Ecto neural progenitor cell (in vitro differentiated cells): ENCODE measurements around the gene FHIT.

Experiments
- DNase-seq: peaks from one replicate; pipeline ENCODE4 v3.0.0-alpha.2; 2018; ENCODE audit warnings: low spot score

The FHIT gene

DNA sequence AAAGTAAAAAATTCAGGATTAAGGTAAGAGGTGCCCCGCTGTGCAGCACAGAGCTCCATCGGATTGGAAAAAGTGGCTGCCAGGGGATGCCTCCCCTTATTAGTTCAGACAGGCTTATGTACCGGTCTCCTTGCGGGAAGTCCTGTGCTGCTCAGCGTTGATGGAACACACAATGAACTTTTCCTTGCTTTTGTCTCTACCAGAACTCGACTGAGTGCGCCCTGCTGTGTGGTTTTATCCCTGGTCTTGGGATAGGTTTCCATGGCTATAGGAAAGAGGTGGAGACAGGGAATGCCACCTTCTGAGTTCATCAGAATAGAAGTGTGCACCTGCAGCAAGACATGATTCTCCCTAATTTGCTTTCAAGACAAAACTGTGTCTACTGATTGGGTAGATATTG lies 1455.5 kb downstream of the FHIT start:
- no peak for DNase-seq

DNA sequence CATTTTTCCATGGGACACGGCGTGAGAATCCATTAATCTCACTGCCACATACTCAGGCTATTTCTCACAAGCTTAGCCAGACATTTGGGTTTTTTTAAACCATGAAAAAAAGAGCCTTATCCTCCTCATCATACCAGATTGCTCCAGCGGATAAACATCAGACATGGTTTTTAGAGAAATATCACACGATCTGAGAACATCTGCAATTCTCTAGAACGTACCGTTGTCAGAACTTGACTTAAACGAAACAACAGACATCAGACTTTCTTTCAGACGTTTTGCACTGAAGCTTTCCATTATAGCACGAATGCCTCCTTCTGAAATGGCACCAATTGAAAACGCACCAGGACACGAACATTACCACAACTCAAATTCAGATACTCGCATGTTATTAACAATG lies 1457.3 kb downstream of the FHIT start:
- no peak for DNase-seq

DNA sequence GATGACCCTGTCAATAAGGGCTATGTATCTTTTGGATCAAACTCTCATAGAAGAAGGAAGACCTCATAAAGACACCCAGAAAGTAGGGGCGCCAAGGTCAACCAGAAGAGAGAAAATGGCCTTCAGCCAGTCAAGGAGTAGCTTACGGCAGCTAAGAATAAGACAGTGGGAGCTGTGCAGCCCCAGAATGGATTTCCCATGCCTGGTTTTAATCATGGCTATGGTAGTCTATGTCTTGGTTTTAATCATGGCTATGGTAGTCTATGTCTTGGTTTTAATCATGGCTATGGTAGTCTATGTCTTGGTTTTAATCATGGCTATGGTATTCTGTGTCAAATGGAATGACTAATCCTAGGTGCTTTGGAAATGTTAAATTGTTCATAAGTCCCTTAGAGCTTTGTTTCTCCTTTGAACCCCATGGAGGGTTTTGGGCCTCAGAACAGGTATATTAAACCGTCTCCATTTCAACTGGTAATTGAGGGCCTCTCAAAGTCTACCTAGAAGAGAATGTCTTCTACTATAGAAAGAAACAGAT lies 1459.4 kb downstream of the FHIT start:
- DNase-seq = no peak

DNA sequence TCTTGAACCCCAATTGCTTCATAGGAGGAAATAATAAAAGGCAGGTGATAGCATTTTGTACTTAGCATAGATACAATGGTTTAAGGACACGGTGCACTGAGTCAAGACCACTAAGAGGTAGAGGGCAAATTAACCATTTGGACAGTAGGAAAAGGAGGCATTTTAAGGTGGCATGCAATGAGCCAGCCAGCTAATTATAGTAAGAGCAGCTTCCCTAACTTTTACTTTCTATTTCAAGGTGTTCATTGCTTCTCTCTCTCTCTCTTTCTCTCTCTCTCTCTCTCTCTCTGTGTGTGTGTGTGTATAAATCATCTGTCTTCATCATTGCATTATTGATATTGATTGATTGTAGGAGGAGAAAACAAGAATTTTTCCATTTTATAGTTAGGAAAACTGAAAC lies 1461.0 kb downstream of the FHIT start:
- DNase-seq = no peak

DNA sequence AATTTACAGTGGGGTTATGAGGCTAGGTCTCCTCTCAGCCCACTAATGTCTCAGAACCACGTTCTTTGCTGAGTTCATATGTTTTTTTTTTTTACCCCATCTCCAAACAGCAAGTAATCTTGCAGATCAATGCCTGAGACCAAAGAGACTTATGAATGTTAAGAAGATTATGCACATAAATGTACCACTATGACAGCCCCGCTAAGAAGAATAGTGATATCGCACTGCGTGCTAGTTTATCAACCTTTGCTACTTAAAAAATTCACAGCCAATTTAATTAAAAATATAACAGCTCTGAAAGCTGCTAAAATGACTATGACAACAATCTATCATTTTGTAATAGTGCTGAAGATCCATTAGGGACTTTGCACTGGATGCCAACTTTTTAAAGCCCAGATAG lies 1462.5 kb downstream of the FHIT start:
- no peak for DNase-seq

DNA sequence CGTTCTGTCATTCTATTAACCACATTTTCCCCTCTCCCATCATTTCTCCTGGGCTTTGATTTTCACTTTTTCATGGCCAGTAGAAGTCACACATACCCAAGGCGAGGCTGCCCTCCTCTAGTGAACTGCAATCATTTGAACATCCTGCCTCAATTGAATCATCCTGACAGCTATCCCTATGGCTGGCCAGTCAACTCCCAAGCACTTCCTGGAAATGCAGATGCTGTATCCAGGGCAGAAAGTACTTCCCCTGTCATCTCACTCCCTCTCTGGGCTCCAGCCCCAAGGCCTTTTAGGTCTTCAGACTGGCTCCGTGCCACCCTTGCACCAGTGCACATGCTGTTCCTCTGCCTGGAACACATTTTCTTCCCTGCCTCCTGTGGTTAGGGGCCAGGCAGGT lies 1463.1 kb downstream of the FHIT start:
- no peak for DNase-seq

DNA sequence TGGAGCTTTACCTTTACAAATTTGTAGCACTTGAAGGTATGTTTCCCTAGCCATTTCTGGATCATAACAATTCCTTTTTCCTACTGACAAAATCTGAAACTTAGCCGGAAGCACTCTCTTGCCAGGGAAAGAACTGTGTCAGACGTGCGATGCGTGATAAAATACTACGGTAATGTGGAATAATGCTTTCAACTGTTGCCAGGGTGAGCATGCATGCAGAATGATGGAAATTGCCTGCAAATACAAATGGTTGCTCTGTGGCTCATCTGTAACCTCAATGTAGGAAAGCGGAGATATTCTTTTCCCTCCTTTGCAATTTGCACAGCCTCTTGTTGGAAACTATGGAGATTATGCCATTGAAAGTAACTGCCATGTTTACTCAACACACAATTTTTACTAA lies 1464.9 kb downstream of the FHIT start:
- no peak for DNase-seq

DNA sequence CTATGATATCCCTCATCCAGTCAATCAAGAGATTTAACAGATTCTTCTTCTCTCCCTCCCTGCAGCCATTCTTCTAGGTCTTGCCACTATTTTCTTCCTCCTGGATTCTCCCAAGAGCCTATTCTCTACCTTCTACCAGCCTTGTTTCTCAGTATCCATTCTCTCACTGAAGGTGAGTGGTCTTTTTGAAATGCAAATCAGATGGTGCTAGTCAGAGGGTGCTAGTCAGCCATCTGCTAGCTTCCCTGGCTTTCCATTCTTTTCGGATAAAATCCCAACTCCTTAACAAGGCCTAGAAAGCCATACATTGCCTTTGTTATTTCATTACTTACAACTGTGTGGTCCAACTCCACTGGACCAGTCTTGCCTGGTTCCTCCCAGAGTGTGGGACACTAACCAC lies 1467.1 kb downstream of the FHIT start:
- DNase-seq = no peak

DNA sequence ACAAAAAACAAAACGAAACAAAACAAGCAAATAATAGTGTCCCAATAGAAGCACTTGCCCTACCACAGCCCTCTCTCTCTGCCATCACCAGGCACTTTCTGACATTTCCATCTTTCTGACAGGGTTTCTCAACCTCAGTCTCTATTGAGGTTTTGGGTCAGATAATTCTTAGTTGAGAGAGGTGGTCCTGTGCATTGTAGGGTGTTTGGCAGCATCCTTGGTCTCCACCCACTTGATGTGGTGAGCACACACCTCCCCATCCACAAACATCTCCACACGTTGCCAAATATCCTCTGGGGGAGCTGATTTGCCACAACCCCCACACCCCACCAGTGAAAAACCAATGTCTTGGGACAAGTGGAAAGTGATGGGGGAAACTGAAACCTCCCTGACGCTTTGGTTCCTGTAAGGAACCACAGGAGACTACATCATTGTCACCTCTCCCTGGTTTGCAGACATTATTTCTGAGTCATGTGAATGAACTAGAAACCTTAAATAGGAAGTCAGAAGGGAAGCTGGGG lies 1467.7 kb downstream of the FHIT start:
- DNase-seq = no peak

DNA sequence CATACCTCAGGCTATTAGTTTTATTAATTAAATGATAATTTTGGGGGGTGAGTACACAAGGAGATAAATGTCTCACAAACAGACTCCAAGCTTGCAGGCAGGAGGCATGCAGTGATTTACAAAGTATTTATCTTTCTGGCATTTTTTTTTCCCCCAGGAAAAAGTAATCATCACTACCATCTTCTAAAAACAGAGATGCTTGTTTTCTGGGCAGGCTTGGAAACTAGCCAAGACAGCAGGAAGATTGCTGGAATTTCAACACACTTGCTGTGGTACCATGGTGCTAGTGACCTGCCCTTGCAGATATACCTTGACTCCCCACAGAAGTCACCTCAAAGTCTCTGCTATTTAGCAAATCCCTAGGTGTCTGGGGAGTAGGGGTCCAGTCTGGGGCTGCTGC lies 1468.6 kb downstream of the FHIT start:
- no peak for DNase-seq

DNA sequence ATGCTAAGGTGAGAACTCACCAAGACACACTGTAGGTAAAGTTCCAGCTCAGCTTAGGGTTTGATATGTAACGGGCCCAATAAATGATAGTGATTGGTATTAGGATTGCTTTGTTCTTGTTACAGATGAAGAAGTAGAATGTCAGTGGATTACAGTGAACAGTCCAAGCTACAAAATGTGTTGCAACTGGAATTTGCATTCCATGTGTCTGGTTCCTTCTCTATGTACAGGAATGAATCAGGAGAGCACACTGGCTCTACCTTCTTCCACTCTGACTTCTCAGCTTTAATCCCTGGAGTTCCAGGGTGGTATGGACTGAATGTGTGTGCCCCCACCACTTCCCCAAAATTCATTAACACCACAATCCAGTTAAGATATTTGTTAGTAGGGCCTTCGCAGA lies 1471.0 kb downstream of the FHIT start:
- DNase-seq = no peak

DNA sequence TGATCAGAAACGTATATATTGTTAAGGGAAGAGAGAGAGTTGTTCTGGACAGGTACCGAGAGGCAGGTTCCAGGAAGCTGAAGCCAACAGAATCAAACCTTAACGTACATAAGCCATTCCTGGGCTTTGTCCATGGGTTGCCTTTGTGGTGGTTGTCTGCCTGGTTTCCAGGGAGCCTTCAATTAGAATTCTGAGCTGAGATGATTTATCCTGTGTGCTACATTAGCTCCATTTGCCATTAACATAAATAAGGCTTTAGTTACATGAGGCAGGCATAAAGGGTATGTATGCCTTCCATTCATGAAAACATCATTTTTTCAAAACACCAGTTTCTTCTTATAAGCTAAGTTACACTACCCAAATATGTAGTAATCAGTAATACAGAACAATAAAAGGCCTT lies 1472.0 kb downstream of the FHIT start:
- DNase-seq = no peak

DNA sequence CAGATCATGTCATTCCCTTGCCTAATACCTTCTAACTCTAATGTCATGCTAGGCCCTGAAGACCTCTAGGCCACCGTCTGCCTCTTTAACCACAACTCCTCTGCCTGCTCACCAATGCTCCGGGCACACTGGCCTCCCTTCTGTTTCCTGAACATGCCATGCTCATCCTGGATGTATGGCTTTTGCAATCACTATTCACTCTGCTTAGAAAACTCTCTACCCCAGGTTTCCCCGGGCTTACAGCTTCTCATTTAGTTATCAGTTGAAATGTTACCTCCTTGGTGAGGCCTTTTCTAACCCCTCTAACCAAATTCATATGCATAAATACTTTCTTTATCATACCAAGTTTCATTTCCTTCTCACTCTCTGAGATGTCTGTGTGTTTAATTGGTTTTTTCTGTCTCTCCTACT lies 1473.6 kb downstream of the FHIT start:
- DNase-seq = no peak

DNA sequence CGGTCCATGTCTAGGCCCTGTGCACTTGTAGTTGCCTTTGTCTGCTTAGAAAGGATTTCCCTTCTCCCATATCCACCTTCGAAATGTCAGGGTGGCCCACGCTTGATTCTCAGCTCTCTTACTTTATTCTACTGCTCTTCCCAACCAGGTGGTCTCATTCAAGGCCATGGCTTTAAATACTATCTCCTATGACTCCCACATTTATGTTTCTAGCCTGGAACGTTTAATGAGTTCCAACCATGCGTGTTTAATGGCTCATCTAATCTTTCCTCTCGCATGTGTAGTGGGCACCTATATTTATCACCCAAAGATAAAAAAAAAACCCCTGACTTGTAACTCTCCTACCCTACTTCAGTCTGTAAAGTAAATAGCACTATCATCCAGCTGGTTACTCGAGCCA lies 1474.2 kb downstream of the FHIT start:
- no peak for DNase-seq

DNA sequence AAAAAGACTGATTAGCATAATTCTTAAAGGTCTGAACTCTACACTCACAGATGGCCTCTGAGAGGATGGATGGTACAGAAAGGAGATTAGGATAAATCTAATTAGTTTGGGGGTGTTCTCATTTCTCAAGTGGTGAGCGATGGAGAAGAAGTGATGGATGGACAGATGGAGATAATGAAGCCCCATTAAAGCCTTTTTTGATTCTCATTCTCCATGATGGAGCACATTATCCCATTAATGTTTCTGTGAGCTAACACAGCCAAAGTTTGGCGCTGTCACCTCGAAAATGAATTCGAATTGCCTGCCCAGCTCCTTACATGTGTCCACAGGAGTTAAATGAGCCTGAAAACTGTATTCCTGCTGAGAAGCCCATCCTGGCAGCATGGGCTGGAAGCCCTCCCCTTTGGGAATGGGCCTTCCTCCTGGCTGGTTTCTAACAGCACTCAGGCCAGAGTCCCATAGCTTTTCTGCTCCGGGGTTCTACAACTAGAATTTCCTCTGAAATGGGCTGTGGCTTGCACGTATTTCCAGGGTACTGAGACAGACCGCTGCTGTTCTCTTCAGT lies 1475.4 kb downstream of the FHIT start:
- DNase-seq = no peak

DNA sequence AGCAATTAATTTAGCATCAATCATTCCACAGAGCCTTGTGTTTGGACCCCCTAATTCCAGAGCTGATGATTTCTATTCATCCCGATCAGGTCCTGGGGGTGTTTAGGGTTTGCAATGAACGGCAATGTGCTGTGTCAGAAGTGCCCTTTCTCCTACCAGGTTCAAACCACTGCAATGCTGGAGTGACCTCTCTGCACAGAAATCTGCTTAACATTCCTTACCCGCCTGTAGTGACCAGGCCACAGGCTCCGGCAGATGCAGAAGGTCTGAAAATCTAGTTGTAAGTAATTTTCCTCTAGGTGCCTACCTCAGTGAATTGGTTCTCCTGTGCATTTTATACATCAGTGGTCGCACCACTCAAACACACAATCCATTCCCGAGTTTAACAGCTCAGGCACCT lies 1476.1 kb downstream of the FHIT start:
- no peak for DNase-seq

DNA sequence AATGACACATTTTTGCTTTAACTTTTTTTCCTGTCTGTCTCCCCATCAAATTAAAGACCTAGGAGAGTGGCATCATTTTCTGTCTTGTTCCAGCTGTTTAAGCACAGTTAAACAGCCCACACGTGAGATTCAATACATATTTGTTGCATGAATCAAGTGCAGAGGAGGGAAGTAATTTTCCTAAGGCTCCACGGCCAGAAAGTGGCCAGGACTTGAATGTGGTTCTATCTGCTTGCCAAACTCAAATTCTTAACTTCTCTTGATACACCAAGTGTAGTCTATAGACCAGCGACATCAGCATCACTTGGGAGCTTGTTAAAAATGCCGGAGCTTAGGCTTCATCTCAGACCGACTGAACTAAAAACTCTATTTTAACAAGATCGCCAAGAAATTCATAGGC lies 1476.6 kb downstream of the FHIT start:
- DNase-seq = no peak

DNA sequence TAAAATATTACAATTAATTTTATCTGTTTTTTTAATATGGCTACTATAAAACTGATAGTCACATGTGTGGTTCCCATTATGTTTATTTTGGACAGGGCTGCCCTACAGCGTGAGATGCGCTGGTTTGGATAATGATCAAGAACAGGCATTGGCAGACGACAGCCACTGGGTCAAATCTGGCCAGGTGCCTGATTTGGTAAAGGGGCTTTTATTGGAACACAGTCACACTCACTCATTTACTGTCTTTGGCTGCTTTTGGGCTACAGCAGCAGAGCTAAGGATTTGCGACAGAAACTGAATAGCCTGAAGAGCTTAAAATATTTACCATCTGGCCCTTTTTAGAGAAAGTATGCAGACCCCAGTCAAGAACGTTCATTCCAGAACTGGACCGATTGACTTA lies 1477.3 kb downstream of the FHIT start:
- DNase-seq = no peak

DNA sequence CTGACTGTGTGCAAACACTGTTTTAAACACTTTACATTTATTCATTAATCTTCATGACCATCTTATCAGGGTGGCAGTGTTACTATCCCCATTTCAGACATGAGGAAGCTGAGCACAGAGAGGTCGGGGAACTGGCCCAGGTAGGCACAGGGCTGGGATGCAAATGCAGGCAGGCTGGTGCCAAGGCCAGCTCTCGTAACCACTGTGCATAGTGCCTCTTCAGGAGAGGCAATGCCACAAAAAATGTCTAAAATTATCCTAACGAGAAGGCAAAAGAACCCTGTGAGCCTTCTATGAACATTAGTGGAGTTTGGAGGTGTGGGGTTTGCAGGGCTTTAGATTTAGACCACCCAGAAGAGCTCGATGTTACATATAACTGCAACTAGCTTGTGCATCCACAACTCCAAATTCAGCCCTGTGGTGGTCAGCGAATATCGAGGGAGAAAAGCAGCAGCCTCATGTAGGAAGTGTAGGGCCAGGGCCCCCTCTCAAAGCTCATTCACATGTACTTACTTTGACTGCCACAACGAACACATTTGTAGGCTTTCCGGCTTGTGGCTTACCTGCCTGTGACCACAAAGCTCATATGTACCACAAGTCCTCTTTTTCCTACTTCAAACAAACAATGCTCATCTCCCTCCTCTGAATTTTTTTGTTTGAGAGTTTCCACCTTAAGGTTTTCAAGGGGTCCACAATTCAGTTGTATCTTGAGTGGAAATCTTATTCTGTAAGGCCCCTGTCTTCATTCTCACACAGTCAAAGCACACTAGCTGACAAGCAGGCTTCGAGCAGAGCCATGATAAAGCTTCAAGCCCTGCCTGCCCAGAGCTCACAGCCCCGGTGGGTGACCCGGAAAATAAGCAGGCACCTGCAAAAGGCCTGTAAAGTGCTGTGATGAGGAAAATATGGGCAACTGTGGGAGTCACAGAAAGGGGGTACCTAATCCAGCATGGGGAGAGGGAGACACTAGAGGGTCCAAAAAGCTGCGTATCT lies 1478.5 kb downstream of the FHIT start:
- no peak for DNase-seq

DNA sequence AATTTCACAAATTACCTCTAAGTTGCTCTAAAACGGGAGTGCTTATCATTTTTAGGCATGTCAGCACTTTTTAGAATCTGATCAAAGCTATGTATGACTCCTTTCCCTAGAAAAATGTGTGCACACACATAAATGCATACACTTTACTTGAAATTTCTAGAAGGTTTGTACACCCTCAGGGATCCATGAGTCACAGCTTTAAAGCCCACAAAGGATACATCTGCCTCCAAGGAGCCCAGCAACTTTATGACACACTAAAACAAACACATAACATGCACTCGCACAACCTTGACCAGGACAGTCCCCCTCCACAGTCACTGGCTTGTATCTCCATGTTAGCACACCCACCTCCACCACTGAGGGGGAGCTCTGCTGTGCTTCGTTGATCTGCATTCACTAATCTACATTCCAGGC lies 1479.5 kb downstream of the FHIT start:
- no peak for DNase-seq

DNA sequence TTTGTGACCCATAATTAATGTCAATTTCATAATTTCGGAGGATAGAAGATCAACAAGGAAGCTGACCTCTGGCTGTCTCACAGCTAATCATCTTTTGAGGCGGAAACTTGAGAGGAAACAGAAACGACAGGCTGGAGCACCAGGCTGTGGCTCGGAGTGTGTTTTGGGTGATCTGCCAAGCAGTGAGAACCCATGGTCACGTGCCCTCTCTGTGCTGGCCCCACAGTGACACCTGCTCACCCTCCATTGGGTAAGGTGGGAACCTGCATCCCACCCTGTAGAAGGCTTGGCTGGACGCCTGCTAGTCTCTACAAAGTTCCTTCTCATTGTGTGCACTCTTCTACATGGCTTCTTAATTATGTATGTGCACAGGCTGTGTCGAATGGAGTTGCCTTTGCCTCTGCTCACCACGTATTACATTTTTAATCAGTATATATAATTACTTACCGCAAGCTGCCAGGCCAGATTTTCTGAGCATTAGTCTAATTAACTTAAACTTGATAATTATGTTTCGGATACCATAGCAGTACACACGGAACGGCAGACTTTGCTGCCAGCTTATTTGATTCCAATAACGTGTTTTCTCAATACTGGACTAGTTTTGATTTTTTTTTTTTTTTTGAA lies 1482.0 kb downstream of the FHIT start:
- DNase-seq = no peak

DNA sequence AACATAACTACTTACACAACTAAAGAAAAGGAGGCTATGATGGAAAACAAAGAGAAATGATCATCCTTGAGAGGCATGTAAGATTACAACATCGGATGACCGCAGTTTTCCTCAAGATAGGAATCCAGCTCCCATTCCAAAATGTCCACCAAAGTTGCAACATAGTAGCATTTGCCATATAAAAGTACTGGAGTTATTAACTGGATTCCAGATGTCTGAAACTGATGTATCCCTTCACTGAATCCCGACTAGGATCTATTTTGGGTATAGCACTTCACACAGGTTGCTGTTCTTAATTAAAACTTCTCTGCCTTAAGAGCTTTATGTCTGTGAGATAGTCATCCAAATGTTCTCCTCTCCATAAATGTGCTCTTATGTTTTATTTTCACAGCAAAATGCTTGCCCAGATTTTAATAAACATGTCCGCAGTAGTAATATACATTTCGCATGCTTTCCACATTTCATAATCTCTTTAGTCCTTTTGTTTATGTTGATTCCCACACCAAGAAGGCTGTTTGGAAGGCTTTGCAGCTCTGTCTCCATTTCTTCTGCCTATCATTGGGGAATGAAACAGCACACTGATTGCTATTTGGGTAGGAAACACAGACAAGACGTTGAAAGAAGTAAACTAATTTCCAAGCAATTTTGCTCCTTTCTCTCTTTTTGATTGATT lies 1484.9 kb downstream of the FHIT start:
- DNase-seq = no peak
